CD4-positive, alpha-beta T cell treated with Interleukin-17A for 4 hours (primary cell): Measurements from ENCODE around the gene PRLR.

Experiments
- DNase-seq: peaks from one replicate; pipeline ENCODE4 v3.0.0-alpha.2; 2020; ENCODE audit warnings: mixed read lengths

PRLR gene

DNA sequence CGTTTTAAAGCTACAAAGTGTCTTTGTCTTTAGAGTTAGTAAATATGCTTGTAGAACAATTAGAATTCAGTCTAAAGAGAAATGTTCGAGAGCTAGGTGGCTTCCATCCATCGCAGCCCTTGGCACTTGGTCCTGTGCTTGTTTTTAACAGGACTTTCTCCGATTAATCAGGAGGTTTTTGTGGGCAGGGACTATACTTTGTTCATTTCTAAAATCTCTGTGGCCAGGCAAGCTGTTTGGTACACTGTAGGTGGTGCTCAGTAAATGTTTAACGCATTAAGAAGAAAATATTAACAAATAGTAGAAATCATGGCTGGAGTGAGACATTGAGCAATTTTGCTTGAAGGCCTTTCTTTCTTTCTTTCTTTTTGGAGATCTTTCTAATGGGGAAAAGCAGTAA, 203.3 kb downstream of the PRLR start:
- no peak for DNase-seq

DNA sequence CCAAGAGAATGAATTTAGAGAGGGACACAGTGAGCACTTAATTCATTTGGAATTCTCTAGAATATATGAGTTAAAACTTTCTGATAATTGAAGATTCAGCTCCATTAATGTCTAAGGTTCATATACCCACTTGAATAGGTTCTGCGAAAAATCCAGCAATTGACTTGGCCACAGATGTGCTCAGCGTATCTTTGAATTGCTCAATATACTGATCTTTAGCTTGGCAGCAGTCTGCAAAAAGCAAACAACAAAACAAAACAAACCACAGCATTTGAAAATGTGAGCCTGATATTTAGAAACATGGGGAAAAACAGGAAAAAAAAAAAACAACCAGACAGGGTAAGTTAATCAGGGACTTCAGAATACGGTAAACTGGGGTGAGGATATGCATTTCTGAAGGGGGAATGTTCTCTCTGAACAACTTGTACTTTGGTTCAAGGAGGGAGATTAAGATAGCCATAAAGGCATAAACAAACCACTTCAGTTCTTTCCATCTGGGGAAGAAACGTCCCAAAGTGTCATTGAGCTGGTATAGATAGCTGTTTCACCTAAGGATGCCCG, 203.9 kb downstream of the PRLR start:
- no peak for DNase-seq

DNA sequence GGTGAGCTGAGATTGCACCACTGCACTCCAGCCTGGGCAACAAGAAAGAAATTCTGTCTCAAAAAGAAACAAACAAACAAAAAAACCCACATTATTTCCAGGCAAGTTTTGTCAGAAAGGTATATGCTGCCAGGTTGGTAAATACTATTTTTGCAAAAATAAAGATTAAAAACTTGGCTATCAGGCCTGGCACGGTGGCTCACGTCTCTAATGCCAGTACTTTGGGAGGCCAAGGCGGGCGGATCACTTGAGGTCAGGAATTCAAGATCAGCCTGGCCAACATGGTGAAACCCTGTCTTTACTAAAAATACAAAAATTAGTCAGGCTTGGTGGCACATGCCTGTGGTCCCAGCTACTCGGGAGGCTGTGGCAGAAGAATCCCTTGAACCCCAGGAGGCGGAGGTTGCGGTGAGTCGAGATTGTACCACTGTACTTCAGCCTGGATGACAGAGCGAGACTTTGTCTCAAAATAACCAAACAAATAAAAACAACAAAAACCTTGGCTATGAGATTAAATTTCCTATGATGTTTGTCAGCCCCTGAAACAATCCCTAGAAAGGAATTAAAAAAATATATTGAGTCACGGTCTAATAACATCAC, 205.3 kb downstream of the PRLR start:
- DNase-seq: no peak

DNA sequence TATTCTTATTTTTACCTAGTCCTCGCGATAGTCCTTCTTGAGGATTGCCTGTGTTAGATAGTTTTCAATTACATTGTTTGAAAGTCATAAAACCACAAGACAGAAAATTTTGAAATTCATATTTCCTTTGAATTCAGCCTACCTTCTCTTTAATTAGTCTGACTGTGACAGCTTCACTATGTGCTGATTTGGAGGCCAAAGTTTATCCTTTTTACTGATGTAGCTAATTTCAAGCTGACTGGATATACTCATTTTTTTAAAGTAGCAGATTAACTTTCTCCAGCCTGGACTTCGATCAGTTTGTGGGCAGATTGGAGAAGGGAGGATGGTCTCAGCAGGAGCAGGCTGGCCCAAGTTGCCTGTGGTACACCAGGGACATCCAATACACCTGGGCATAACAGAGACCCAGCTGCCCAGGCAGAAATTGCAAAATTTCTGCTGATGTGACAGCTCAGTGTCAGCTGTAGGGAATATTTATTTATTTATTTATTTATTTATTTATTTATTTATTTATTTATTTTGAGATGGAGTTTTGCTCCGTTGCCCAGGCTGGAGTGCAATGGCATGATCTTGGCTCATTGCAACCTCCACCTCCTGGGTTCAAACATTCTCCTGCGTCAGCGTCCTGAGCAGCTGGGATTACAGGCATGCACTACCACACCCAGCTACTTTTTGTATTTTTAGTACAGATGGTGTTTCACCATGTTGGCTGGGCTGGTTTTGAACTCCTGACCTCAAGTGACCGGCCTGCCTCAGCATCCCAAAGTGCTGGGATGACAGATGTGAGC, 206.7 kb downstream of the PRLR start:
- no peak for DNase-seq

DNA sequence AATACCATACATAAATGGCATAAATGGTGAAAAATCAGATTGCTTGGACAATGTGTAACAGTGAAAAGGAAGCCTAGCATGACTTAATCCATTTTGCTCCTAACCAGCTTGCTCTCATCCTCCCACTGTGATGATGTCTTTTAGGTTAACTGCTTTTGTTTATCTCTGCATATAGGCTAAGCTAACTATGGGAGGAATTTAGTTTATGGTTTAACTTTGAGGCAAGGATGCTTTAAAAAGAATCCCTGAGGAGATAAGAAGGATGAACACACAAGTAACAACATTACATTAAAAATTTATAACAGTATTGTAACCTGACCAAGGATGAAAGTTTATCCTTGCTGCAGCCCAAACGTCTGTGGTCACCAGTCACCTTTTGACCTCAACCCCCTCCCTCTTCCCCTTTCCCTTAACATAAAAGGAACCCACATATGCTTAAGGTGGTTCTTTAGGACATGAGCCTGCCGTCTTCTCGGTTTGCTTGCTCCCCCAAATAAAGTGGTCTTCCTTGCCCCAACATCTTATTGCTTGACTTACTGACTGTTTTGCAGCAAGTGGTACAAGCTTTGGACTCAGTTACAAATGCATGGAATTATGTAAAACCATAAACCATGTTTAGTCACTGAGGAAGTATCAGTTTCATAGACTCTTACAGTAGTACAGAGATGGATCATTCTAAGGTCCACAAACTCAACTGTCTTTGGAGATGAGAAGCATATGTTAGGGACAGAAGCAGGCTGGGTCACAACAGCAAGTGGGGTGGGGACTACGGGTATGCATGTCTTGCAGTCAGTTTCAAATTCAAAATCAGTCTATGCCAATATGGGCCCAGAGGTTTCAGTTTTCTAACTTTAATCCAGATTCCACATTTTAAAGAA, 213.9 kb downstream of the PRLR start:
- DNase-seq: no peak

DNA sequence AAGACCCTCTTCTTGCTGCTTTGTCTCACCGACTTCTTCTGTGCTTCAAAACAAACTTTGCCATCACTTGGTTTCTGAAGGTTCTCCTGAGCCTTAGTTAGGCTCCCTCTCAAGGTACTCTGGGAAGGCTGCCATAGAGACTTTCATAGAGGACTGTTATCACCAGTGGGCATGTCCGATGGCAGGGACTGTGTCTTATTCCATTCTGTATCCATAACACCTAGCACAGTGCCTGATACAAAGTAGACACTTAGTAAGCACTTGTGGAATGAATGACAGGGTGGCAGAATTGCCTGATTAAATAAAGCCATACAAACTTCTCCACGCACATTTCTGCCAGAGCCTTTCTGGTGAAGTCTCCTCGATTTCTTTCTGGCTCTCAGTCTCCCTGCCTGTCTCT, 215.2 kb downstream of the PRLR start:
- no peak for DNase-seq

DNA sequence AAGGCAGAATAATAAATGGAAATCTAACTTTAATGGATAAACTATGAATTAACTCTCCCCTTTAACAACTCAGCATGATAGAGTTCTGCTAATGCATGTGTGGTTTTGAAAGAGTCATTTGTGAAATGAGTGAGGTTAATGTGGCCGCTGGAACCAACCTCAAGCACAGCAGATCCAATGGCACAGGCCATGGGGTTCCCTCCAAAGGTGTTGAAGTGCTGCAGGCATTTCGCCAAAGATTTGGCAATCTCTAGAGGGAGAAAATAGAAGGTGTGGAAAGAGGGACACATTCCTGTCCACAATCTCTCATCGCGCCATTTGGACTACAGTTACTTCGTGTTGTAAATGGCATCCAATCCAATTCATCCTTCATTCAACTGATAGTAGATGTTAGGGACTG, 217.5 kb downstream of the PRLR start:
- no peak for DNase-seq

DNA sequence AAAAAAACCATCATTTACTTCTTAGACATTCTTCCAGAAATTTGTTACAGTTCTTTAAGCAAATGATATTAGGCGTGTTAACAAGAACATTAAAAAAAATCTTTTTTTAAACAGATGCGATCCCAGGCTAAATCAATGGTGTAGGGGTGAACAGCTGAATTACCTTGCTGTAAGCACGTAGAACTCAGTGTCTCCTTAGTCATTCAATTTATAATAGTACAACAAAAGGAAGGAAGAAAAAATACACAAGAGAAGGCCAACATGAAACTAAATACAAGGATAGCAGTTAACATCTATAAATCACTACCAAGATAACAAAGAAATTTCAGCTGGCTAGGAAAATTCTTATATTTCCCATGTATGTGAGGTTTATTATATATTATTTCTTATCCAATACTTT, 217.9 kb downstream of the PRLR start:
- no peak for DNase-seq

DNA sequence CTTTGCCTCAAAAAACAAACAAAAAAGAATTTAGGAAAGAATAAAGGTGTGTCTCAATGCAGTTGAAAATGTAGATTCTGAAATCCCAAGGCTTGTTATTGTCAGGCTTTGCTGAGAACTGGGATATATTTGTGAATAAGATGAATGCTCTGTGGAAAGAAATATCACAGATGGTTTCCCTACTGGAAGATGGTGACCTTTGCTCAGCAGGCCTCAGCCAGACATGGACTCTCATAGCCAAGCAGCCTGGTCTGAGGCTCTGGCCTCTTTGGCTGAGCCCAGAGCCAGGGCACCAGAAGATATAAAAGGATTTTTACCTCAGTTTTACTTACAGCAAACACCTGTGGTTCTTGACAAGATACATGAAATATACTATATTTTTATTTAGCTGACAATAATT, 219.6 kb downstream of the PRLR start:
- DNase-seq: no peak

DNA sequence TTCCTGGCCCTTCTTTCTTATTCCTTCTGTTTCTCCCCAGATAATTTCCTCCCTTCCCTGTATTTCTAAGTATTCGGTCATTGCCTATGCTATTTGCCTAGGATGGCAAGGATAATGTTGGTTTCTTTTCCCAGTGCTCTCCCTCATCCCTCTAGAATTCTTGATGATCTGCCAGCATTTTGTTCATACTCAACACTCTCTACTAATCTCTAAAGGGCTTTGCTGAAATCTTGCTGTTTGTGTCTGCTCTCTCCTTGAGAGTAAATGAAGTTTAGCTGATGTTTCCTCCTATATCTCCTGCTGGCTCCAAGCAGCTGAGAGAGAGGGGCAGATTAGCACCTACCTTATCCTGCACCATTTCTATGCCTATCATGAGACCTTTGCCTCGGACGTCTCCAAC, 220.6 kb downstream of the PRLR start:
- DNase-seq: no peak

DNA sequence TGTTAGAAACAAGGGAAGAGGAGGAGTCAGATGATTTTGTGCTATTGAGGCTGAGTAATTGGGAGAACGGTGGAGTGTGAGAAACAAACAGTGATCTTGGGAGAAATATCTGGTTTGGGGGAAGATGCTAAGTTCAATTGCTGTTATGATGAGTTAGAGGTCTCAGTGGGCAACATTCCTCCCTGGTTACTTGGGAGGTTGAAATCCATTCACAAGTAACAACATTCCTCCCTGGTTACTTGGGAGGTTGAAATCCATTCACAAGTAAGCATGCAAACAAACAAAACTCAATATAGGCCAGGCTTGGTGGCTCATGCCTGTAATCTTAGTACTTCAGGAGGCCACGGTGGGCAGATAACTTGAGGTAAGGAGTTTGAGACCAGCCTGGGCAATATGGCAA, 221.3 kb downstream of the PRLR start:
- no peak for DNase-seq

DNA sequence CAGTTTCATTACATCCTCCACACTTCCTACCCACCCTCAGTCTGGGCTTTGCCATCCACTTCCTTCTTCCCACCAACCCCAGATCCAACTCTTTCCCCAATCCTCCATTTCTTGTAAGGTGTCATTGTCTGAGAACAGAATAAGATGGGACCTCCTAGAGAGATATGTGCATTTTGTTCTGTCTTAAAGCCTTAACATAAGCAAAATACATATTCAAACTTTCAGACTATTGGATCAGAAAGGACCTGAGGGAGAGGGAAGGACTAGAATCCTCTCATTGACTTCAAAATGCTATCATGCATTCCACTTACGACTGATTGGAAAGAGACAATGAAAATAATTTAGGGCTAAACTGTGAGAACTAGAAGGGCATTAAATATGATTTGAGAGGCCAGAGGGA, 225.5 kb downstream of the PRLR start:
- DNase-seq: no peak

DNA sequence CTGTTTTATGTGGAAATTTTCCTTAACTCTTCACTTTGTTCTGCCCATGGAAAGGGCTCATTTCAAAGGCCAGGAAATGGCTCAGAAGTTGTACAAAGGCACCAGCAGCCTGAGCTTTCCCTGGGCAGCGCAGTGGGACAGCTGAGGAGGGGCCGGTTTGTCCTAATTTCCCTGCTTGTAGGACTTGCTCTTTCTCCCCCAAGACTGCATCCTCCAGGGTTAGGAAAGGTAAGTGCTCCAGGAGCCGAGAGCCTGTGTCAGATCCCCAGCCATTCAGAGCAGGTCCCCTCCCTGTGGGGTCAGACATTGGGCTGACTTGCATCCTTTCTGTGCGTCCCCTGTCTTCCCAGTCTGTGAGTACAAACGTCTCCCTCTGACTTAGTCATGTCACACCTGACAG, 226.1 kb downstream of the PRLR start:
- no peak for DNase-seq

DNA sequence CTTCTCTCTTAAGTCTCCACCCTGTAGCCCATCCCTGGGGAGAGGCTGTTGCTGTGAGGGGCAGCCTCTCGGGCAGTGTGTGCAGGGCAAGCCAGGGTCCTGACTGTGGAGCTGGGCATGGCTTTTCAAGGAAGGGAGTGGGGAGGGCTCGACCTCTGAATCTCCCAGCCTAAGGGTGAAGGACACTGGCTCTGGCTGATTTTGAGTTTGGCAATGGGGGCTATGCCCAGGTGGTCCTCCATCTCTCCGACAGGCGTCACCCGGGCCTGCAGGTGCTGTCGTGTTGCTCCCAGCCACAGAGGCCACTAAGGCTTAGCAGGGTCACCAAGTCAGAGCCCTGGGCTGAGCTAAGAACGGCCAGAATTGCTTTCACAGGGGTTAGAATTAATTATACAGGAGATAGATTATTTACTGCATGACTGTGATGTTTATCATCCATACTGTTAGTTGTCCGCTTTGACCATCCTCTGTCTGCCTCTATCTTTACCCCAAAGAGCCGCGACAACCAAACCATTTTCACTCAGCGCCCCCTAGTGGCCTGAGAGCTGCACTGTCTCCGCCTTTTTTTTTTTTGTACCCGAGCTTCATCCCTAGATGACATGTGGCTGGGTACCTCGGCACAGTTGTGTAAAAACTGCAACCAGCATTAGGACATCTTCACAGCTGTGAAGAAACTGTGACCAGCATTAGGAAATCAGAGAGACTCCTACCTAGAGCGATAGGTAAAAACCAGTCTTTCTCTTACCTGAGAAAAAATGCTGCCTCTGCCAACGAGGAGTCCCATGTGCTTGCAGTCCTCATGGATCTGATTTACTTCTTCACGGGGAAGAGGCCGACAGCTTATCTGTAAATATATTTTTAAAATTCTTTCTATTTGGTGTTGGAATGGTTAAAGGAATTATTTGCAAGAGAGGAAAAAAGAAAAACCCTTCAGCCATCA, 227.0 kb downstream of the PRLR start:
- DNase-seq: peak; percentile 63

DNA sequence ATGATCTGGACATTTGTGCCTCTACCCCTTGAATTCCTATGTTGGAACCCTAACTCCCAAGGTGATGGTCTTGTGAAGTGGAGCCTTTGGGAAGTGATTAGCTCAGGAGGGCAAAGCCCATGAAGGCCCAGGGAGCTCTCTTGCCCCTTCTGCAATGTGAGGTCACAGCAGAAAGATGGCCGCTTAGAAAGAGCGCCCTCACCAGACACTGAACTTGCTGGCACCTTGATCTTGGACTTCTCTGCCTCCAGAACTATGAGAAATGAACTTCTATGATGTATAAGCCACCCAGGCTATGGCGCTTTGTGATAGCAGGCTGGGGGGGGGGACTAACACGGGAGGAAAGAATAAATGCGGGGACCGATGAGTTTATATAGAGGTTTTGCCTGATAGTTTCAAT, 227.8 kb downstream of the PRLR start:
- no peak for DNase-seq

DNA sequence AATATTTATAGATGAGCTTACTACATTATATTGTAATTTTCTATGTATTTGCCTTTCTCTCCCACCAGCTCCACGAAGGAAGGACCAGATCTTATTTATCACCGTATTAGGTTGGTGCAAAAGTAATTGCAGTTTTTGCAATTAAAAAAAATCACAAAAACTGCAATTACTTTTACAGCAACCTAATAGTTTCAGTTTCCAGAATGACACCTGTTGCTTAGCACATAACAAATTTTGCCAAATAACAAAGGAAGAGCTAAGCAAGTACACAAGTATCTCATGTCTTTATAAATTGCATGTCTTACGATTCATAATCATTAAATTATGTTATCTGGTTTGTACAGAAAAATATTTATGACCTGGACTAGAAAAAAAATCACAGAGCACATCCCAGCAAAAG, 228.4 kb downstream of the PRLR start:
- DNase-seq: no peak
